SK-MEL-5 (cell line): ENCODE results near the gene CABP7. TPM values are rescaled to one million over a fixed set of nuclear protein-coding genes. Genes with fewer than 3 reads are reported as not detected.
A peak's percentile ranks its signal among the peaks of the same experiment; 100 is the strongest.

ENCODE experiments used
- DNase-seq: peaks from one replicate; pipeline ENCODE4 v3.0.0-alpha.2; 2016; ENCODE audit warnings: low read depth, low spot score
- in situ Hi-C: cut with HindIII; loops from 2 replicates; pipeline ENCODE4 v1.10.0; 2016; ENCODE audit warnings: low sequenced_read_pairs, high pct_unique_total_duplicates, low pct_unique_long_range_greater_than_20kb
- total RNA-seq: library from RNA; depleted of rRNA; stranded (reverse); fragments of >200 nt; shearing (Covaris generic); gene quantifications from 2 replicates; pipeline ENCODE4 v1.2.3, GENCODE V29; 2014

Gene CABP7
- total RNA-seq, 1 experiment from 2014 or later: not detected

DNA sequence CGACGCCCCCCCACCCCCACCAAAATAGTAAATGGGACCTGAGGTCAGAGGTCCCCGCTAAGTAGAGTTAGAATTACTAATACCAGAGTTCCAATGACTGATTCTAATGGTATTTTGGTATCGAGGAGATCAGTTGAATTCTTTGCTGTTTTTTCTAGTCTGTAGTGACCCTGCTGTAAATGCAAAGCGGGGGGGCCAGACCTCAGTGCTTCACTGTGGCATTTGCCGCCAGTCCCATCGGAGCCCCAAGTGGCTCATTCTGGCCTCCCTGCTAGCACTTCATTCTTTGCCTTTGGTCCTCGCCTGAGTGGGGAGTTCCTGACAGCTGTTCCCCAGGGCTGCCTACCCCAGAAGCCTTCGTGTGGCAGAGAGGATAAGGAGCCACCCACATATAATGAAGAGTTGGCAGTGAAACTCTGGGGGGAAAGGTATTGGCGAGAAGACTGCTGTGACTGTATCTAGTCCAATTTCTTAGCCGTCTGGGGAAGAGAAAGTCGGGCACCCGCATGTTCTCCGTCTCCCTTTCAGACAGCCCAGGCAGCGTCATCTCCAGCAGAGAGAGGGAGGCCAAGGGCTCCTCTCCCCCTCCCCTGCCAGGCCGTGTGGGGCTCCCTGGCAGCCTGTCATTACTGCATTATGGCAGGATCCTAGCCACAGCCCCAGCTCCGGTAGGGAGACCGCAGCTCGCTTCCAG lies 19.4 kb upstream of the CABP7 start:
- no peak for DNase-seq
- in situ Hi-C loops: no loop called here

DNA sequence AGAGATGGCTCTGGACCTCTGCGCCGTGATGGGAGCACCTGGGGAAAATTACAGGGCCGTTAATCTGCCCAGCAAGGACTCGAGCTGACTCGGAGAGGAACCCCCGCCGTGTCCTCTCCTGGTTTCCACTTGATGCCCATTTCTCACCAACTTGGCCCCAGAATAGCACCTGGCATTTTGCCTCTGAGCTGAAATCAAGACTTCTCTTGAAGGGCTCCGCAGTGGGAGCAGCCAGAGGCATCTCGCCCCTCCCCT lies 19.0 kb upstream of the CABP7 start:
- in situ Hi-C loops: no loop called here
- DNase-seq: no peak

DNA sequence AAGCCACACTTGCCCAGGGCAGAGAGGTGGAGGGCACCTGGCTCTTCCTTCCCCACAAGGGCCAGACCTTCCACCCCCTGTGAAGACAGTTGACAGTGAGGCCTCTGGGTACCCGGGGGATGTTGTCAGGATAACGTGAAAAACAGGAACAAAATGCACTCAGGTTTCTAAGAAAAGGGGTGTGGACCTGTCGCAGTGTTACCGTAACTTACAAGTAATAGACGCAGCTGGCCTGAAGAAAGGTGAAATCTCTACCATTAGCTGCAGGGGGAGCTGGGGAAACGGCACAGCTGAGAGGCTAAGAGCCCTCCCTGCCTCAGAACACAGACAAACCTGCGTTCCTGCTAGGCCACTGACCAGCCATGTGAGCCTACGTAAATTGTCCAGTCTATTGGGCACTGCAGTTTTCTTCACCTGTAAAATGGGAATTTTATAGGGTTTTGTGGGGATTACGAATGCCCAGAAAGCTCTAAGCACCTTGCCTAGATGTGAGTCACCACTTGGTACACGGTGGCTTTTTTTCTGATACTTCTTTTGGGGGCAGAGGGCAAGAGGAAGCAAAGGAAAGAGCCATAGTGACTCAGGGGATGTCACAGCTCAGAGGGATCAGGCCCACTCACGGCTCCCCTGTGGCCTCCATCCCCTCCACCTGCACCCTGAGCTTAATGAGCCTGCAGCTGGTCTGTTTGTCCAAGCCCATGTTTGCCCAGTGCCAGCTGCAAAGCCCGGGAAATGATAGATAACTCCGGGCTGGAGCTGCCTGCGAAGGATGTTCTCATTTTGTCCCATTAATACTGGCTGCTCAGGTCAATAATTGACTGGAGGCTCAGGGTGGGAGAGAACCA lies 18.4 kb upstream of the CABP7 start:
- in situ Hi-C loops: no loop called here
- DNase-seq: no peak

DNA sequence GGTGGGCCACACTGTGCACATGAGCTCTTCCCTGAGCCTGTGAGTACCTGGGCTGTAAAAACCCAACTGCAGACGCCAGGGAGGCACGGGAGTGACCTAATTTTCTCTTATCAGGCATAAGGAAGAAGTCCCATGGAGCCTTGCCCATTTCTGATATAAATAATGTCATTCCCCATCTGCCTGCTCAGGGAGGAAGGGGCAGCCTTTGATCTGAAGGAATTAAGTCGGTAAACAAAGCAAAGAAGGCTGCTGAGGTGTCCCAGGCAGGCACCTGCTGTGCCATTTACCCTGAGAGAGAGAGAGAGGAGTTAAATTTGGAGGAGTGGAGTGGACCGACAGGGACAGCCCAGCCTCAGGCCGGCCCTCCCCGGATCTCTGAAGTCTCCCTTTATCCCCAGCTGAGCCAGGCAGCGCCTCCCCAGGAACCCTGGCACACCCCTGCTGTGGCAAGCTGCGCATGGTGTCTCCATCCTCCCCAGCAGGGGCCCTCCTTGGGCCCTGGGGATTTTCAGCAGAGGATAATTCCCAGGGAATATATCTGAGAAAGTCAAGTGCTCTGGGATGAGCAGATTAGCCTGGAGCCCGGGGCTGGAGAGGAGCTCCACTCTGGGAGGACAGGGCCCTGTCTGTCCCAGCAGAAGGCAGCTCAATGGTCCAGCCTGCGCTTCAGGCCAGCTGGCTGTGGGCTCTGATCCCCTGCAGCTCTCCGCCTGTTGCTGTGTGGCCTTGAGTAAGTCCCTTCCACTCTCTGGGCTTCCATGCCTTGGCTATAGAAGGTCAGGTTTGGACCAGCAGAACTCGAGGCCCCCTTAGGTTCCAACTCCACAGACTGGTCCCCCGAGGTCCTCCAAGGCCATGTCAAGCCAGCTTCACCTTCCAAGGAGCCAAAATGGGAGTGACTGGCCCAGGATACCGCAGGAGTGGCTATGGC lies 17.5 kb upstream of the CABP7 start:
- DNase-seq: peak; percentile 14
- in situ Hi-C loops: no loop called here

DNA sequence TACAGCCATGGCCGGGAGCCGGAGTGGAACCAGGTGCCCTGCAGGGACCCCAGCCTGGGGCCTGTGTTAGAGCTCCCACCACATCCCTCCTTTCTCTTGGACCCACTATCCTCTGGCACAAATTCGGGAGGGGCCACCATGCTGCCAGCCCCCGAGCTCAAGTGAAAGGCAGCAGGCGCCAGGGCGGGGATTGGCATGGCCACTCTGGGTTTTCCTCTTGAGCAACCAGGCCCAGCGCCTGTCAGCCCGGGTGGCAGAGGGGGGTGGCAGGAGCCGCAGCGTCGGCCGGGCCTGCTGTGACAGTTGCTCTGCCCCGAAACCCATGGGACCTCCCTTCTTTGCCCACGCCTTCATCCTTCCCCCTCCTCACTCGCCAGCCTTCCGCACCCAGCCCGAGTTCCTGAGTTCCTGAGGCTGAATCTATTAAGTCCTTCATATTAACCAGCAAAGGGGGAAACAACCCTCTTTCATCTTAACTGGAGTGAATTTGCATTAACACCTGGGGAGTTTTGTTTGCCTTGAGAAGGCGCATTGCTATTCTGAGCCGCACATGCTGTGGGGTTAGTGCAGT lies 16.8 kb upstream of the CABP7 start:
- DNase-seq: no peak
- in situ Hi-C loops: no loop called here

DNA sequence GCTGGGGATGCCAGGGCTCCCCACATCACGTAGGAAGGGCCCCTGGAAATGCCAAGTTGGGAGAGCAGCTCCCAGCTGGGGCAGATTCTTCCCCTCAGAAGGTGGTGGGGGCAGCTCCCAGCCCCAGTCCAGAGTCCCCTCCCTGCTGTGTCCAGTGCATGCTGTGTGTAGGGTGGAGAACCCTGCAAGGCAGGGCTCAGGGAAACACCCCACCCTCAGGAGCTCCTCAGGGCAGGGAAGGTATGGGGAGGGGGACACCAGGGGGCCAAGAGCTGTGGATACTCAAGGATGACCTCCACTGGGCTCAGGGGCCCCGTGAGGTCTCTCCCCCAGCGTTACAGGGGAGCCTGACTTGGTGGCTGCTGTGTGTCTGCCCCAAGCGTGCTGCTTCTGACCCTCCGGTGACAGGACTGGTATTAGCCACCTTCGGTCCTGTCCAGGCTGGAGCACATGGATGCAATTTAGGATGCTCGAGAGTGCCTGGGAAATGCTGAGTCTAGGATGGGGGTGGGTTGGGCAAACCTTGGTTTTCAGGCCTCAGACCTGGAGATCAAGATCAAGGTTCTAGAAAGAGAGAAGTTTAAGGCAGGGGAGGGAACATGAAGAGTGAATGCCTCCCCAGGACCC lies 16.1 kb upstream of the CABP7 start:
- in situ Hi-C loops: no loop called here

DNA sequence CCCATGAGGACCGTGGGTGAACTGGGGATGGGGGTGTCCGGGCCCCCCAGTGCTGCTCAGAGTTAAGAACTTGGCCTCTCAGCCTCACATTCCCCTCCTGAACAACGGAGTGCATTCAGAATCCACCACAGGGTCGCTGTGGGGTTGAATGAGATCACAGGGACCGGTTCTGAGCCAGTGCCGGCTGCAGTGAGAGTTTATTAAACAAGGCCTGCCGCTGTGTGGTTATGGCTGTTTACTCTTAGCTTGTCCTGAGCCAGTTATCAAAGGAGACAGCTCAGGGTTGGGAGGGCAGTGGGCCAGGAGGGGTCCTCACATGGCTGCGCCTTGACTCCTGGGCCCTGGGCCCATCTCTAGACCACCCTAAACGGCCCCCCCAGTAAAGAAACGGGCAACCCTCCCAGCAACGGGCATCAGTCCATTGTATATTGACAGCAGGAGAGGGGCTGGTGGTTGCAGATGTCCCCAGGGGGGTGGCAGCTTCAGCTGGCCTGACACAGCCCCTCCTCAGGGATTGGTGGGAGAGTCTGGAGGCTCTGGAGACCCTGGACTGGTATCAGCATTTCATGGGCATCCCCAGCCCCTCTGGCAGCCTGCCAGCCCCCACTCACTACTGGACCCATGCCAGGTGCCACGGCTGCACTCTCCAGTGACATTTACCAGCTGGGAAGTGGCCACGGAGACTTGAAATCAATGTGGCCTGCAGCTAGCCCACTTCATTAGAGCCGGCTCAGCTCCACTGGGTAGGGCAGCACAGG lies 15.1 kb upstream of the CABP7 start:
- peak; percentile 26 for DNase-seq
- in situ Hi-C loops: no loop called here

More for the DNA sequence above, 16.1 kb upstream of the CABP7 start:
- no peak for DNase-seq

DNA sequence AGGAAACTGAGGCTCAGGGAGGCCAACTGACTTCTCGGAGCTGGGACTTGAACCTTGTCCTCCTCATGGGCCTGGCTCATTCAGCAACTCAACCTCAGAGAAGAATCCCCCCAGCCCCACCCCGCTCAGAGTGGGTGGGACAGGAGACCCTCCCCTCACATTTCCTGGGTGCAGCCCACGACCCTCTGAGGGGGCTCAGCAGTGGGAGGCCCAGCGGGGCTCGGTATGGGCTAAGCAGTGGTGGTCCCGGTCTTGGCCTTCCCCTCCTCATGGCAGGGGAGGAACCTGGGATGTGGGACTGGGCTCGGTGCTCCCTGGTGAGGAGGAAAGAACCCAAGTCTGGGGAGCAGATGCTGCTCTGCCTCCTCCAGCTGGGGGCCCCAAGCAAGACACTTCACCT lies 14.2 kb upstream of the CABP7 start:
- no peak for DNase-seq
- in situ Hi-C loops: no loop called here

DNA sequence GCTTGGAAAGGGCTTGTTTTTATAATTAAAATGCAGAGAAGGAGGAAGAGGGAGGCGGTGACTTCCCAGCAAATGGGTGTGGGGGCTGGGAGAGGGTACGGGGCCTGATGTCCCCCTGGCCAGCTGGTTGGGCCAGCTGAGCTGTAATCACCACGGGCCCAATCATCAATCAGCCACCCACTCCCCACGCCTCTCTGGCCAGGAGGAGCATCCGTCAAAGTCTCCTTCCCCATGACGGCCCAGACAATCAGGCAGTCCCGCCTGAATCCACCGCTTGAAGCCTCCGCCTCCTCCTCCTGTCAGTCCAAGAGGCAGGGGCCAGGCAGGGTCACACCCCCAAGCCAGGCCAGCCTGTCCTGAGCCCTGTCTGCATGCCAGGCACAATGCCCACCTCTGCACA lies 13.3 kb upstream of the CABP7 start:
- no peak for DNase-seq
- in situ Hi-C loops: no loop called here

DNA sequence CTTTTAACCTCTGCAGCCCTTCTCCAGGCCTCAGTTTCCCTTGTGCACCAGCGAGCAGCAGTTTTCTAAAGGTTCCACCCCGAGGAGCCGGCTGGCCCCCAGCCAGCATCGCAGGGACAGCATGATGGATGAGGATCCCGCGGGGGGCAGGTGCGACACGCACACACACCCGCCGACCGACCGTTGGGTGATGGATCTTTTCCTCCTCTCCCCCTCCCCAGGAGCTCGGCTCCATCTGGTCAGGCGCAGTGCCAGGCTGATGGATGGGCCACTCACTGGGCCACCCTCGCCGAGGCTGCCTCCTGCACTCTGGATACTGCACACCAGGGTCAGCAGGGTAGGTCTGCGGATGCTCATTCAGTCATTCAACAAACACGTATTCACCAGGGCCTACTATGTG lies 12.8 kb upstream of the CABP7 start:
- in situ Hi-C loops: no loop called here
- DNase-seq: no peak

DNA sequence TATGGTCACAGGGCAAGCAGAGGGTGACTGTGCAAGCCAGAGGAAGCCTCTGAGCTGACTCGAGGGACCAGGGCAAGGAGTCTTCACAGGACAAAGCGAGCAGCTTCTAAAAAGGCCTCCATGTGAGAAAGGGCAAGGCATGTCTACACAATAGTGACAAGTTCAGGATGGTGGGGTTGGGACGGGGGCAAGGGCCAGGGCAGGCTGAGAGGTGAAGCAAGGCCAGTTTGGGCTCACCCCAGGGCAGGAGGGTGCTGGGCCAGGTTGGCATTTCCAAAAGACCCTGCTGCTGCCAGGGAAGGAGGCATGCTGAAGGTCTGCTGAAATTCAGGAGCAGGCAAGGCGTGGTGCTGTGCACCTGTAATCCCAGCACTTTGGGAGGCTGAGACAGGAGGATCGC lies 12.3 kb upstream of the CABP7 start:
- in situ Hi-C loops: no loop called here
- DNase-seq: no peak

DNA sequence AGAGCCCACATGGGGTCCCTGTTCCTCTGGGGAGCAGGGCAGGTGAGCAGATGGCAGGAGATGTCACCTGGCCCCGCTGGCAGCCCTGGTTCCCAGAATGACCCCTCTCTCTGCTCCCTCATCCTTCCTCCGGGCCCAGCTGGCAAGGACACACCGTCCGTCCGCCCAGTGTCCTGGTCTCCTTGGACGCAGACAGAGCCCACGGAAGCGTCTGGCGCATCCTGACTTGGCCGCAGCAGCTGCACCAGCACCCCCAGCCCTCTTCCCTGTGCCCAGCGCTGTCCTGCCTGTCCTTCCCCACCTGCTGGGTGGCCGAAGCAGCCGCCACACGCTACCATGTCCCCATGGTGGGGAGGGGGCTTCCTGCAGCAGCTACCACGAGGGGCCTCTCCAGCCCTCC lies 9.6 kb upstream of the CABP7 start:
- in situ Hi-C loops: no loop called here
- DNase-seq: no peak

DNA sequence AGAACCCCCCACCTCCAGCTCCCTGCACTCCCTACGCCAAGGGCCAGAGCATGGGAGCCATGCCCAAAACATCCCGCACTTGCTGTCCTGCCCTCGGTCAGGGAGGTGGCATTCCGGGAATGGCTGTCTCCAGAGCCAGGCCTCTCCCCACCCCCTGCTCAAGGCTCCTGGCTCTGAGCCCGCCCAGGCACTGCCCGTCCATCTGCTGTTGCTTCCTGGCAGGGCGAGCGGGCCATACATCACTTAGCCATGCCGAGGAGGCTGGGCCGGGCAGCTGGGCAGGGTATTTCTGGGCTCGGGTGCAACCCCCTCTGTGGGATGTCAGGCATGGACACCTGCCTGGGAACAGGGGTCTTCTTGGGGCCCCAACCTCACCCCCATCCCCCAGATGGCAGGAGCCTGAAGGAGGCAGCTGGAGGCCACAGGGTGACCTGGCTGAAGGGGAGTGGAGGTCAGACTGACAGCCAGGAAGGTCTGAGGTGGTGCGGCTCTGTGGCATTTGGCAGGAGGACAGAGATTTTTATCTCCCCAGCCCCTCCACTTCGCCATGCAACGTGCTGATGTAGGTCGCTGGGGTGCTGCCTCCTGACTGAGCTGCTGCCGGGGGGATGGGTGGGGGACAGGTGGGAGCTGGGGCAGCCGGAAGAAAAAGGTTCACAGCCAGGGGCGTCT lies 8.7 kb upstream of the CABP7 start:
- no peak for DNase-seq
- in situ Hi-C loops: no loop called here

DNA sequence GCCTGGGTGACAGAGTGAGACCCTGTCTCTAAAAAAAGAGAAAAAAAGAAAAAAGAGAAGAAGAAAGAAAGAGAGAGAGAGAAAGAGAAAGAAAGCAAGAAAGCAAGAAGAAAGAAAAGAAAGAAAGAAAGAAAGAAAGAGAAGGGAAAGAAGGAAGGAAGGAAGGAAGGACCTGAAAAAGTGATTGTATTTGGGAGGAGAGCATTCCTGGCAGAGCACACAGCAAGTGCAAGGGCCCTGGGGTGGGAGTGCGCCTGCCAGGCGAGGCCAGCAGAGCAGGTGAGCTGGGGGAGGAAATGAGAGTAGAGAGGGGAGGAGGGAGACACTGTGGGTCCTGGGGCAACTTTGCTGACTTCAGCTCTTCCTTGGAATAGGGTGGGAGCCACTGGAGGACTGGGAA lies 7.7 kb upstream of the CABP7 start:
- in situ Hi-C loops: no loop called here
- no peak for DNase-seq

DNA sequence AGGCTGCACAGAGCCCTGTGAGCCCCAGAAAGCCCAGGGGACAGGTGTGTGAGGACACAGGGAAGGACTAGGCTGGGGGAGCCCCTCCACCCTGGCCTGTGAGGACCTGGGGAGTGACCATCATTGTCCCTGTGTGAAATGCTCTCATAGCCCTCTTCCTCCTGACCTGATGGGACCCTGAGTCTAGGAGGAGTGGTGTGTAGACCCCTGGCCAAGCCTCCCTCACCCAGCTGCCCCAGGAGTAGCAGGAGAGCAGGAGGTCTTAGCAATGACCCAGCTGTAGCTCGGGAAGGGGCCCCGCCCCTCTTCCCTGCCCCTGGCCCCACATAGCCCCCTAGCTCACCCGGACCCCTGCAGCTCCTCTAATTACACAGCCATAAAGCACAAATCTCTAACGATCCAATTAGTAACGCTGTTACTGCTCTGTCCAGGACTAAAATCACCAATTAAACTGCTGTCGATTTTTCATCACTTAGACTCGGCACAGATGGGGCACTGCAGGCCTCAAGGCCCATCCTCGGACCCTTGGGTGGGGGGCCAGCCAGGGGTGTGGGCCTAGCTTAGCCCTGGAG lies 6.6 kb upstream of the CABP7 start:
- DNase-seq: no peak
- in situ Hi-C loops: no loop called here

DNA sequence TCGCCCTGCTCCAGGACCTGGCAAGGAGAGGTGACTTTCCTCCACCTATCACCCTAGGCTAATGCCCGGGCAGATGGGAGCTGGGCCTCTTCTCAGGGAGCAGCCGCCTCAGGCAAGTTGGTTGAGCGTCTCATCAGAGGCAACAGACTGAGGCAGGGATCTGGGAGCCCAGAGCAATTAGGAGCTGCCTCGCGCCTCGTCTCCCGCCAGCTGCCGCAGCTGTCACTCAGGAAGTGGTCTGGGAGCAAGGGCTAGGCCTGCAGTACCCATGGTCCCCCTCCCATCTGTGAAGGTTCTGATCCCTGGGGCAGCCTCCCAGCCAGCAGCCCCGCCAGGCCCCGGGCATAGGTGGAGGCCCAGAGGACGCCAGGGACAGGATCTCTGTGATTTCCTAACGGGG lies 4.6 kb upstream of the CABP7 start:
- no peak for DNase-seq
- in situ Hi-C loops: no loop called here
